OCI-LY3 (cell line): Measurements from ENCODE around the gene MEF2B.

ENCODE experiments used
- H2AFZ ChIP-seq: fragments of 200-600, 300-600 bp; shearing (Covaris generic); 2 replicates; pipeline ENCODE4 v1.6.0; 2014; ENCODE audit warnings: antibody characterized with exemption, low read depth, low read length
- H3K27ac ChIP-seq: fragments of 200-600, 300-600 bp; sonication (generic); 2 replicates; pipeline ENCODE4 v1.5.1; 2014; ENCODE audit warnings: mild to moderate bottlenecking, low read length, moderate library complexity, mixed read lengths
- H3K27me3 ChIP-seq: fragments of 200-600, 300-600 bp; sonication (generic); 2 replicates; pipeline ENCODE4 v1.6.1; 2014; ENCODE audit warnings: low read depth, low read length, mixed read lengths
- H3K36me3 ChIP-seq: fragments of 200-600, 300-600 bp; sonication (generic); replicated peaks from 2 replicates; pipeline ENCODE3; 2014; ENCODE audit warnings: low read depth, low read length, mixed read lengths
- H3K4me1 ChIP-seq: fragments of 300-600, 200-600 bp; sonication (generic); 2 replicates; pipeline ENCODE4 v1.6.1; 2014; ENCODE audit warnings: low read length, mixed read lengths
- H3K4me2 ChIP-seq: fragments of 200-600, 300-600 bp; sonication (generic); 2 replicates; pipeline ENCODE4 v1.6.1; 2014; ENCODE audit warnings: low read length, mixed read lengths
- H3K4me3 ChIP-seq: fragments of 300-600, 200-600 bp; sonication (generic); 2 replicates; pipeline ENCODE4 v1.5.1; 2014; ENCODE audit warnings: antibody characterized with exemption, mild to moderate bottlenecking, low read length, moderate library complexity
- H3K79me2 ChIP-seq: fragments of 300-600, 200-600 bp; shearing (Covaris generic); 2 replicates; pipeline ENCODE4 v1.6.1; 2014; ENCODE audit warnings: mild to moderate bottlenecking, low read length, mixed read lengths
- H3K9ac ChIP-seq: fragments of 300-600, 200-600 bp; shearing (Covaris generic); 2 replicates; pipeline ENCODE4 v1.6.0; 2014; ENCODE audit warnings: mild to moderate bottlenecking, low read length, moderate library complexity
- H3K9me3 ChIP-seq: fragments of 200-600, 300-600 bp; shearing (Covaris generic); 2 replicates; pipeline ENCODE4 v1.6.1; 2014; ENCODE audit warnings: low read length, mixed read lengths; ENCODE audit not compliant: insufficient read depth
- H4K20me1 ChIP-seq: fragments of 200-600, 300-600 bp; sonication (generic); 2 replicates; pipeline ENCODE4 v1.6.1; 2016; ENCODE audit warnings: low read length, mixed read lengths; ENCODE audit not compliant: insufficient read depth
- CTCF ChIP-seq: fragments of 200-600, 300-600 bp; sonication (generic); IDR thresholded peaks from 2 replicates; pipeline ENCODE4 v1.5.1; 2014; ENCODE audit warnings: antibody characterized with exemption, low read length, low read depth
- EZH2phosphoT487 ChIP-seq: fragments of 200-600 bp; shearing (Covaris generic); IDR thresholded peaks from 2 replicates; pipeline ENCODE4 v1.6.1; 2018; ENCODE audit warnings: antibody characterized with exemption, mixed run types, low read depth

MEF2B gene

GRCh38 chr19:19201697-19202630 lies 31.9 kb upstream of the MEF2B start:
- no peak for TF ChIP-seq EZH2phosphoT487
- no peak for TF ChIP-seq CTCF
- Histone ChIP-seq H3K79me2 (peaks cover 16% of the 10 kb centered on the region), H3K4me3 (peak overlapping the region; percentile 87), H4K20me1 (no peaks in the 10 kb centered on the region), H3K36me3 (peaks cover 42% of the 10 kb centered on the region), H3K27ac (no peak overlapping the region), H3K4me1 (peaks cover 6% of the 10 kb centered on the region; the same call in 1 of the 2 replicates), H3K4me2 (peak overlapping the region; percentile 79), H3K27me3 (no peaks in the 10 kb centered on the region), H3K9ac (peak overlapping the region; percentile 72; the same call in 1 of the 2 replicates), H3K9me3 (no peaks in the 10 kb centered on the region), H2AFZ (no peak overlapping the region)

GRCh38 chr19:19193926-19194325 lies 23.9 kb upstream of the MEF2B start:
- H3K79me2 ChIP-seq, result peaks cover 49% of the 10 kb centered on the region
- H3K9me3 ChIP-seq, result no peaks in the 10 kb centered on the region
- no peaks in the 10 kb centered on the region for H3K27me3 ChIP-seq
- H2AFZ ChIP-seq, result no peak overlapping the region
- H3K27ac ChIP-seq, result no peak overlapping the region
- peak overlapping the region; percentile 93 for H3K4me2 ChIP-seq
- peaks cover 14% of the 10 kb centered on the region for H3K4me1 ChIP-seq
- peak overlapping the region; percentile 98; the same call in 1 of the 2 replicates for H3K9ac ChIP-seq
- H4K20me1 ChIP-seq, result no peaks in the 10 kb centered on the region
- peaks cover 32% of the 10 kb centered on the region for H3K36me3 ChIP-seq
- peak overlapping the region; percentile 94 for H3K4me3 ChIP-seq
- no peak for TF ChIP-seq EZH2phosphoT487
- no peak for TF ChIP-seq CTCF

- Histone ChIP-seq H2AFZ (peak overlapping the region; percentile 92), H3K4me2 (peak overlapping the region; percentile 93), H3K36me3 (peaks cover 28% of the 10 kb centered on the region), H3K79me2 (peaks cover 54% of the 10 kb centered on the region), H4K20me1 (no peaks in the 10 kb centered on the region), H3K27me3 (no peaks in the 10 kb centered on the region), H3K9ac (peak overlapping the region; percentile 98), H3K4me3 (peak overlapping the region; percentile 94), H3K27ac (peak overlapping the region; percentile 79), H3K4me1 (peaks cover 14% of the 10 kb centered on the region), H3K9me3 (no peaks in the 10 kb centered on the region)
- TF ChIP-seq EZH2phosphoT487 (no peak), CTCF (no peak)
Measured at GRCh38 chr19:19192910-19193423, 22.9 kb upstream of the MEF2B start.

- peak within 1 kb of the TSS; percentile 93 for H3K4me2 ChIP-seq
- peak within 1 kb of the TSS; percentile 95 for H2AFZ ChIP-seq
- TF ChIP-seq EZH2phosphoT487, result no peak
- TF ChIP-seq CTCF, result no peak
- H3K27ac ChIP-seq, result peak within 1 kb of the TSS; percentile 96
- peaks cover 14% of the 10 kb centered on the region for H3K4me1 ChIP-seq
- no peaks in the 10 kb centered on the region for H3K27me3 ChIP-seq
- H3K36me3 ChIP-seq, result peaks cover 26% of the 10 kb centered on the region
- peak within 1 kb of the TSS; percentile 100 for H3K9ac ChIP-seq
- H4K20me1 ChIP-seq, result no peaks in the 10 kb centered on the region
- H3K4me3 ChIP-seq, result peak within 1 kb of the TSS; percentile 94
- H3K9me3 ChIP-seq, result no peaks in the 10 kb centered on the region
- peaks cover 54% of the 10 kb centered on the region for H3K79me2 ChIP-seq
Measured at GRCh38 chr19:19192078-19192882, 22.2 kb upstream of the MEF2B start, which contains the start of the genes BORCS8 and RFXANK. Gene BORCS8 (minus strand): TSS chr19:19192152. CDS start chr19:19192117, 35 bp downstream. Gene RFXANK (plus strand): TSS chr19:19192258. CDS start chr19:19193947, 1,689 bp downstream.
